Spleen (tissue), 11 donors: ENCODE measurements around the gene MAP7D2. TPM values are rescaled to one million over a fixed set of nuclear protein-coding genes. Genes with fewer than 3 reads are reported as not detected.
A peak's percentile ranks its signal among the peaks of the same experiment; 100 is the strongest.
"Not testable (repeated sequence)": the region's sequence is repeated elsewhere in the genome, so short reads cannot be mapped to it uniquely, and the experiment has no call there.

ENCODE experiments used
- DNase-seq: peaks from one replicate; pipeline ENCODE4 v3.0.0-alpha.2; 2020
- H3K27ac ChIP-seq, 8 donors: fragments of 200-600 bp; sonication (generic) in 7 of 8; 1 replicate in 4 of 8; 2 replicates in 4 of 8; pipeline versions ENCODE4 v1.5.0 to v1.8.0; 2016 to 2021; ENCODE audit warnings: inconsistent platforms in 4 of 8, mild to moderate bottlenecking in 4 of 8, moderate library complexity in 1 of 8
- H3K27me3 ChIP-seq, 7 donors: fragments of 200-600 bp; sonication (generic) in 6 of 7; replicated peaks in 1 of 7; 1 replicate in 4 of 7; 2 replicates in 3 of 7; pipeline versions ENCODE4 v1.5.0 to v1.8.0; 2016 to 2021; ENCODE audit warnings: inconsistent platforms in 3 of 7, mild to moderate bottlenecking in 1 of 7
- H3K36me3 ChIP-seq, 6 donors: fragments of 200-600 bp; sonication (generic) in 5 of 6; 1 replicate in 4 of 6; 2 replicates in 2 of 6; pipeline versions ENCODE4 v1.5.0 to v1.8.0; 2016 to 2021; ENCODE audit warnings: inconsistent platforms in 2 of 6
- H3K4me1 ChIP-seq, 6 donors: fragments of 200-600 bp; sonication (generic) in 5 of 6; 1 replicate in 3 of 6; 2 replicates in 3 of 6; pipeline versions ENCODE4 v1.5.0 to v1.8.0; 2016 to 2021; ENCODE audit warnings: inconsistent platforms in 3 of 6
- H3K4me3 ChIP-seq, 8 donors: fragments of 200-600 bp; sonication (generic) in 7 of 8; 1 replicate in 4 of 8; 2 replicates in 4 of 8; pipeline versions ENCODE4 v1.5.0 to v1.8.0; 2016 to 2021; ENCODE audit warnings: inconsistent platforms in 4 of 8, mild to moderate bottlenecking in 4 of 8, moderate library complexity in 2 of 8
- H3K9me3 ChIP-seq, 8 donors: fragments of 200-600 bp; sonication (generic) in 7 of 8; 1 replicate in 4 of 8; 2 replicates in 4 of 8; pipeline versions ENCODE4 v1.5.0 to v1.8.0; 2016 to 2021; ENCODE audit warnings: inconsistent platforms in 4 of 8
- CTCF ChIP-seq, 11 experiments: fragments of 200-600 bp in 7 of 11; fragments of 450-650 bp in 4 of 11; sonication (generic) in 4 of 11; IDR thresholded peaks in 8 of 11; conservative IDR thresholded peaks in 3 of 11; 1 replicate in 7 of 11; 2 replicates in 4 of 11; pipeline versions ENCODE4 v1.4.0 to v1.8.0; 2016 to 2021; ENCODE audit warnings: antibody characterized with exemption in 11 of 11, inconsistent platforms in 4 of 11, mild to moderate bottlenecking in 1 of 11
- POLR2A ChIP-seq, 3 donors: fragments of 450-650 bp; IDR thresholded peaks; one replicate each; pipeline ENCODE4 v1.5.1; 2017; ENCODE audit warnings: antibody characterized with exemption in 3 of 3, mild to moderate bottlenecking in 1 of 3
- POLR2AphosphoS5 ChIP-seq, 3 donors: sonication (generic); formaldehyde crosslinking; IDR thresholded peaks; one replicate each; pipeline ENCODE4 v1.5.1; 2017; ENCODE audit warnings: antibody characterized with exemption in 3 of 3
- WGBS, 5 donors: extraction: QIAGEN DNeasy Blood & Tissue Kit in 3 of 5; methylation state at CpG; one replicate each; pipeline versions ENCODE4 v1.1.5 to v1.1.7; 2013 to 2018; 5-methylcytosine and 5-hydroxymethylcytosine counted together
- intact Hi-C: fragments of 100-400 bp; cut with DNase I; formaldehyde crosslinking; loops from one replicate; pipeline ENCODE4 v1.15.0; 2023; ENCODE audit warnings: low total_unique reads
- polyA plus RNA-seq, 3 donors: library from polyadenylated mRNA; stranded (reverse); fragments of 200-250 nt; gene quantifications; one replicate each; pipeline ENCODE4 v1.2.1, GENCODE V29; 2013
- total RNA-seq, 7 donors: library from RNA; depleted of rRNA in 3 of 7; stranded (reverse); fragments of >200 nt in 3 of 7; fragmentation: NEBNext Ultra II Directional in 4 of 7; extraction: Animal tissue kit (Norgen Biotek cat#: 25700) in 4 of 7; gene quantifications; one replicate each; pipeline versions ENCODE4 v1.1.0 to v1.2.1, GENCODE V29; 2016 to 2021
- donor health status: healthy with polysubstance abuse.
- donor health status: DM: no; HTN: no; CAD: no; lungs with moderate emphysema.
- donor health status: DM: no; HTN: no; CAD: no.
- donor health status: Bipolar disorder and iron deficiency.
- donor health status: healthy.
- donor health status: DM: no; HTN: no; CAD: no.
- donor health status: DM: yes; HTN: yes; CAD: no.

The MAP7D2 gene
- total and polyA plus RNA-seq, 10 donors, result 0.02 to 0.67 (median 0.47) TPM; not detected in 3

DNA sequence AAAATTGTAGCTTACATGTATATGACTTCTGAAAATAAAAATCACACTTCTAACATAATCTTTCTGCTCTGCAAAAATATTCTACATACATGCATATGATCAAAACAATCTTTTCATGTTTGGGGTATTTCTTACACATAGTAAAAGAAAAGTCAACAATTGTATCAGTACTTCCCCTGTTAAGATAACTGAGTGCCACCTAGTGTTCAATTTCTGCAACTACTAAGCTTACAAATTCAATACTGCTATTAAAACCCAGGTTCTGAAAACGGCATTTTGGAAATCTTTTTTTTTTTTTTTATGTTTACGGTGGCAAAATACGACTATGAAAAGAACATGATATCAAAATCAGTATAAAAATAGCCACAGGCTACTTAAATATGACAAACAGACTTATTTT, 10.7 kb upstream of the MAP7D2 start:
- H3K4me3 ChIP-seq, intact Hi-C loops, H3K27ac ChIP-seq, H3K4me1 ChIP-seq, H3K9me3 ChIP-seq, DNase-seq, H3K27me3 ChIP-seq: not testable (repeated sequence)
- H3K36me3 ChIP-seq, result peaks cover 0 to 69% (median 39%) of the 10 kb centered on the region in 6 donors
- WGBS, 5 donors, result 0 to 9% (median 1%) methylated on average over 3 of the region's 3 CpGs
- TF ChIP-seq CTCF (IDR thresholded peaks at IDR 0.05 in 8 of 11, conservative IDR thresholded peaks at IDR 0.05 in 3 of 11), result peak in 6 of 11 experiments; percentile 15 to 48 (median 26)

DNA sequence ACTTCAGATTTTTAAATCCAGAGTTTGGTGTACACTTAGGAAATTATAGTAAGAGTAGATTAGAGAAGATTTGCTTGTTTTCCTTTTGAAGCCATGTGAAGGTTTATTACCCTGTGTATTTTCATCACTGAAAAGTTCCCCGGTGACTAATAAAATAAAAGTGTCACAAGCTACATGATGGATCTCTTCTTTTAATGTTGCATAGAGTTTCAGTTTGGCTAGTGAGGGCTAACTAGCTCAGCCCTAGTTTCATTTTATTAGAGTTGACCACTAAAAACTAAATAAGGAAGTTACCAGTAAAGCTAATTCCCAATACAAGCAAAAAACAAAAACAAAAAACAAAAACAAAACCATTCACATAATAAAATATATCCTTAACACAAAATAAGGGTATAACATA, 10.1 kb upstream of the MAP7D2 start:
- DNase-seq, H3K27me3 ChIP-seq, H3K27ac ChIP-seq, H3K4me1 ChIP-seq, H3K4me3 ChIP-seq, H3K9me3 ChIP-seq, intact Hi-C loops: not testable (repeated sequence)
- 50 to 86% (median 73%) methylated on average over 1 of the region's 1 CpG for WGBS, 5 donors
- H3K36me3 ChIP-seq, result peaks cover 0 to 62% (median 33%) of the 10 kb centered on the region in 6 donors

DNA sequence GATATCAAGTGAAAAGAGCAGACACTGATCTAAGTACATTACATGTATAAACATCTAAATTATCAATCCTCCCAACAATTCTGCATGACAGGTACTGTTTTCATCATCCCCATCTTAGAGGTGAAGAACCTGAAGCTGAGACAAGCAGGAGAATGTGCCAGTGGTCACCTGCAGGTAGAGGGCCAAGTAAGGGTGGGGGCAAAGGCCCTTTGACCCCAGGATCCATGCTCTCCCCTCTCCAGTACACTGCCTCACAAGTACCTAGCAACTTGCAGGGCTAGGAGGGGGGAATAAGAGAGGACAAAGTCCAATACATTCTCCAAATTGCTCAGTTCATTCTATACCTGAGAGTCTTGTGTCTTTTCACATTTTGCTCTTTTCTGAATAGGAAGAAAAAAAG, 8.3 kb upstream of the MAP7D2 start:
- TF ChIP-seq CTCF (IDR thresholded peaks at IDR 0.05 in 8 of 11, conservative IDR thresholded peaks at IDR 0.05 in 3 of 11) (no peak), POLR2AphosphoS5 (IDR thresholded peaks at IDR 0.05) (no peak), POLR2A (IDR thresholded peaks at IDR 0.05) (no peak)
- no peak overlapping the region for H3K4me3 ChIP-seq
- no peaks in the 10 kb centered on the region for H3K27me3 ChIP-seq
- H3K4me1 ChIP-seq, result no peaks in the 10 kb centered on the region
- H3K9me3 ChIP-seq, result no peaks in the 10 kb centered on the region
- H3K36me3 ChIP-seq, result peaks cover 0 to 44% (median 15%) of the 10 kb centered on the region in 6 donors
- intact Hi-C loops, result no loop called here
- DNase-seq, result no peak
- no peak overlapping the region for H3K27ac ChIP-seq

DNA sequence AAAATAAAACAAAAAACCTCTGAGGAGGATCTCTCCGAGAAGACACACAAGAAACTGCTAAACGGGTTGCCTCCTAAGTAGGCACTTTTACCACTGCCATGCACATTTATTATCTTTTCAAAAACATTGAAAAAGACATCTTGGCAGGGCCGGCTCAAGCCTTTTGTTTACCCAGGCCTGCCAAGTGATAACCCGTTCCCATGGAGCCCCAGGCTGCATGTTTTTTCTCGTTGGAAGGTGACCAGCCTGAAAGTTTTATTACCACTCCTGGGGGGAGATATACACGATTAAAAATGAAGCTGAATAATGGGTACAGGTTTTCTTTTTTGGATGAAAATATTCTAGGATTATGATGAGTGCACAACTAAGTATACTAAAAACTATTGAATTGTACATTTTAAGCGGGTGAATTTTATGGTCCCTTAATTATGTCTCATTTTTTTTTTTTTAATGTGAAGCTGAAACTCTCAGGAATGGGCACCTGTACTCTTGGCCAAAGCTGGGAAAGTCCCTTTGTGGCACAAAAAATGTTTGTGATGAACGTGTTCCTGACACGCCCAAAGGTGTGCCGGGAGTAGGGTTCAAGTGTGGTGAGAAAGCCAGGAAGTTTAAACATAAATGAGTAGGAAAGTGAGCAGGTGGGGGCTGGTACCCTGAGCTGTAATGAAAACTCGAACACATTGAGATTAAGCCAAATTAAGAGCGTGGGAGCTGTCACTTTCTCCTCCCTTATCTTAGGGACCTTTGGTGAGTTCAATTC, 1.5 kb upstream of the MAP7D2 start:
- no peaks in the 10 kb centered on the region for H3K9me3 ChIP-seq
- no peak overlapping the region for H3K27ac ChIP-seq
- TF ChIP-seq POLR2AphosphoS5 (IDR thresholded peaks at IDR 0.05) (no peak), POLR2A (IDR thresholded peaks at IDR 0.05) (no peak), CTCF (IDR thresholded peaks at IDR 0.05 in 8 of 11, conservative IDR thresholded peaks at IDR 0.05 in 3 of 11) (no peak)
- no peak for DNase-seq
- H3K4me1 ChIP-seq, result peaks cover 0 to 15% (median 6%) of the 10 kb centered on the region in 6 donors
- no peak overlapping the region for H3K4me3 ChIP-seq
- peaks cover 0 to under 1% (median 0%) of the 10 kb centered on the region in 6 donors for H3K36me3 ChIP-seq
- H3K27me3 ChIP-seq, result peaks cover 0 to 26% (median 20%) of the 10 kb centered on the region in 7 donors
- intact Hi-C loops, result no loop called here
- 66 to 75% (median 67%) methylated on average over 12 of the region's 12 CpGs for WGBS, 5 donors
